ENCODE measurements around the gene ASPSCR1.

The ASPSCR1 gene

GRCh38 chr17:82014432-82014831, 37.0 kb downstream of the ASPSCR1 start:
- Histone ChIP-seq H3K4me1 (ENCODE audit: control insufficient read depth, insufficient read depth, low read depth, low read length) (peaks cover 11% of the 10 kb centered on the region), H3K4me3 (ENCODE audit: insufficient read depth in 1 of 2, low read depth in 1 of 2, low read length in 2 of 2) (no peak overlapping the region), H3K79me1 (replicated peaks; ENCODE audit: low read length, poor library complexity, severe bottlenecking) (peaks cover 3% of the 10 kb centered on the region), H2AK5ac (ENCODE audit: low read length, severe bottlenecking) (no peak overlapping the region), H4K91ac (ENCODE audit: low read length) (peak overlapping the region; percentile 37), H4K8ac (ENCODE audit: low read length) (no peak overlapping the region), H3K9me3 (ENCODE audit: control insufficient read depth, low read length) (no peaks in the 10 kb centered on the region), H3K14ac (ENCODE audit: low read length in 2 of 2) (no peak overlapping the region), H3K18ac (ENCODE audit: low read depth in 1 of 2, low read length in 2 of 2) (no peak overlapping the region), H3K36me3 (ENCODE audit: control insufficient read depth in 1 of 2, insufficient read depth in 2 of 2, low read depth in 1 of 2, low read length in 2 of 2) (peaks cover 15 to 84% of the 10 kb centered on the region in 2 experiments), H2AFZ (ENCODE audit: low read depth, low read length) (no peak overlapping the region), H2BK15ac (ENCODE audit: low read depth, poor library complexity, severe bottlenecking) (no peak overlapping the region), H2BK12ac (ENCODE audit: low read length in 2 of 2) (peak overlapping the region in 1 of 2 experiments; percentile 16), H3K23ac (ENCODE audit: low read length in 2 of 2) (no peak overlapping the region), H3K9ac (ENCODE audit: low read length) (no peak overlapping the region), H2BK120ac (ENCODE audit: low read depth, low read length) (no peak overlapping the region), H3K27ac (ENCODE audit: low read length, poor library complexity, severe bottlenecking) (no peak overlapping the region), H2BK5ac (ENCODE audit: low read depth, low read length, poor library complexity, severe bottlenecking) (no peak overlapping the region), H3K4ac (ENCODE audit: low read depth in 1 of 2, low read length in 2 of 2) (no peak overlapping the region), H3K4me2 (ENCODE audit: low read length, poor library complexity, severe bottlenecking) (no peak overlapping the region), H3K27me3 (ENCODE audit: control insufficient read depth in 1 of 2, insufficient read depth in 1 of 2, low read length in 2 of 2) (no peaks in the 10 kb centered on the region)
- WGBS = 96% methylated on average over 23 of the region's 23 CpGs
- DNase-seq = no peak

GRCh38 chr17:82014971-82015310, 37.5 kb downstream of the ASPSCR1 start:
- Histone ChIP-seq H3K18ac (ENCODE audit: low read depth in 1 of 2, low read length in 2 of 2) (no peak overlapping the region), H2BK12ac (ENCODE audit: low read length in 2 of 2) (no peak overlapping the region), H2BK15ac (ENCODE audit: low read depth, poor library complexity, severe bottlenecking) (no peak overlapping the region), H2AFZ (ENCODE audit: low read depth, low read length) (no peak overlapping the region), H3K9me3 (ENCODE audit: control insufficient read depth, low read length) (no peaks in the 10 kb centered on the region), H3K79me1 (replicated peaks; ENCODE audit: low read length, poor library complexity, severe bottlenecking) (peaks cover 7% of the 10 kb centered on the region), H3K4ac (ENCODE audit: low read depth in 1 of 2, low read length in 2 of 2) (no peak overlapping the region), H3K27me3 (ENCODE audit: control insufficient read depth in 1 of 2, insufficient read depth in 1 of 2, low read length in 2 of 2) (no peaks in the 10 kb centered on the region), H4K91ac (ENCODE audit: low read length) (no peak overlapping the region), H3K4me1 (ENCODE audit: control insufficient read depth, insufficient read depth, low read depth, low read length) (peaks cover 14% of the 10 kb centered on the region), H2AK5ac (ENCODE audit: low read length, severe bottlenecking) (no peak overlapping the region), H3K36me3 (ENCODE audit: control insufficient read depth in 1 of 2, insufficient read depth in 2 of 2, low read depth in 1 of 2, low read length in 2 of 2) (peaks cover 15 to 83% of the 10 kb centered on the region in 2 experiments), H4K8ac (ENCODE audit: low read length) (no peak overlapping the region), H3K27ac (ENCODE audit: low read length, poor library complexity, severe bottlenecking) (no peak overlapping the region), H2BK5ac (ENCODE audit: low read depth, low read length, poor library complexity, severe bottlenecking) (no peak overlapping the region), H3K4me2 (ENCODE audit: low read length, poor library complexity, severe bottlenecking) (no peak overlapping the region), H3K14ac (ENCODE audit: low read length in 2 of 2) (no peak overlapping the region), H3K23ac (ENCODE audit: low read length in 2 of 2) (no peak overlapping the region), H3K4me3 (ENCODE audit: insufficient read depth in 1 of 2, low read depth in 1 of 2, low read length in 2 of 2) (no peak overlapping the region), H2BK120ac (ENCODE audit: low read depth, low read length) (no peak overlapping the region), H3K9ac (ENCODE audit: low read length) (no peak overlapping the region)
- DNase-seq = no peak
- WGBS = 94% methylated on average over 13 of the region's 13 CpGs

GRCh38 chr17:82015311-82015971, 38.0 kb downstream of the ASPSCR1 start:
- no peak overlapping the region for H3K18ac ChIP-seq (ENCODE audit: low read depth in 1 of 2, low read length in 2 of 2)
- DNase-seq = no peak
- no peak overlapping the region for H2AK5ac ChIP-seq (ENCODE audit: low read length, severe bottlenecking)
- 92% methylated on average over 19 of the region's 24 CpGs for WGBS
- H3K36me3 ChIP-seq (ENCODE audit: control insufficient read depth in 1 of 2, insufficient read depth in 2 of 2, low read depth in 1 of 2, low read length in 2 of 2) = peaks cover 15 to 87% of the 10 kb centered on the region in 2 experiments
- no peak overlapping the region for H3K9ac ChIP-seq (ENCODE audit: low read length)
- H2BK15ac ChIP-seq (ENCODE audit: low read depth, poor library complexity, severe bottlenecking) = no peak overlapping the region
- H3K79me1 ChIP-seq (replicated peaks; ENCODE audit: low read length, poor library complexity, severe bottlenecking) = peaks cover 11% of the 10 kb centered on the region
- H4K8ac ChIP-seq (ENCODE audit: low read length) = no peak overlapping the region
- H3K4me1 ChIP-seq (ENCODE audit: control insufficient read depth, insufficient read depth, low read depth, low read length) = peaks cover 17% of the 10 kb centered on the region
- H3K9me3 ChIP-seq (ENCODE audit: control insufficient read depth, low read length) = no peaks in the 10 kb centered on the region
- no peak overlapping the region for H3K4me3 ChIP-seq (ENCODE audit: insufficient read depth in 1 of 2, low read depth in 1 of 2, low read length in 2 of 2)
- H3K4me2 ChIP-seq (ENCODE audit: low read length, poor library complexity, severe bottlenecking) = no peak overlapping the region
- no peaks in the 10 kb centered on the region for H3K27me3 ChIP-seq (ENCODE audit: control insufficient read depth in 1 of 2, insufficient read depth in 1 of 2, low read length in 2 of 2)
- no peak overlapping the region for H2BK12ac ChIP-seq (ENCODE audit: low read length in 2 of 2)
- H3K4ac ChIP-seq (ENCODE audit: low read depth in 1 of 2, low read length in 2 of 2) = no peak overlapping the region
- H3K14ac ChIP-seq (ENCODE audit: low read length in 2 of 2) = no peak overlapping the region
- no peak overlapping the region for H3K27ac ChIP-seq (ENCODE audit: low read length, poor library complexity, severe bottlenecking)
- no peak overlapping the region for H2BK5ac ChIP-seq (ENCODE audit: low read depth, low read length, poor library complexity, severe bottlenecking)
- no peak overlapping the region for H3K23ac ChIP-seq (ENCODE audit: low read length in 2 of 2)
- H4K91ac ChIP-seq (ENCODE audit: low read length) = no peak overlapping the region
- no peak overlapping the region for H2BK120ac ChIP-seq (ENCODE audit: low read depth, low read length)
- H2AFZ ChIP-seq (ENCODE audit: low read depth, low read length) = no peak overlapping the region

- Histone ChIP-seq H3K79me1 (replicated peaks; ENCODE audit: low read length, poor library complexity, severe bottlenecking) (peaks cover 10% of the 10 kb centered on the region), H2AFZ (ENCODE audit: low read depth, low read length) (no peak overlapping the region), H3K18ac (ENCODE audit: low read depth in 1 of 2, low read length in 2 of 2) (no peak overlapping the region), H4K8ac (ENCODE audit: low read length) (no peak overlapping the region), H2AK5ac (ENCODE audit: low read length, severe bottlenecking) (no peak overlapping the region), H3K4me2 (ENCODE audit: low read length, poor library complexity, severe bottlenecking) (no peak overlapping the region), H2BK15ac (ENCODE audit: low read depth, poor library complexity, severe bottlenecking) (no peak overlapping the region), H2BK5ac (ENCODE audit: low read depth, low read length, poor library complexity, severe bottlenecking) (no peak overlapping the region), H2BK120ac (ENCODE audit: low read depth, low read length) (no peak overlapping the region), H3K9me3 (ENCODE audit: control insufficient read depth, low read length) (no peaks in the 10 kb centered on the region), H3K23ac (ENCODE audit: low read length in 2 of 2) (no peak overlapping the region), H3K4ac (ENCODE audit: low read depth in 1 of 2, low read length in 2 of 2) (peak overlapping the region in 1 of 2 experiments; percentile 17), H3K14ac (ENCODE audit: low read length in 2 of 2) (no peak overlapping the region), H3K4me3 (ENCODE audit: insufficient read depth in 1 of 2, low read depth in 1 of 2, low read length in 2 of 2) (no peak overlapping the region), H3K36me3 (ENCODE audit: control insufficient read depth in 1 of 2, insufficient read depth in 2 of 2, low read depth in 1 of 2, low read length in 2 of 2) (peaks cover 15 to 79% of the 10 kb centered on the region in 2 experiments), H3K27ac (ENCODE audit: low read length, poor library complexity, severe bottlenecking) (no peak overlapping the region), H2BK12ac (ENCODE audit: low read length in 2 of 2) (no peak overlapping the region), H3K9ac (ENCODE audit: low read length) (no peak overlapping the region), H4K91ac (ENCODE audit: low read length) (peak overlapping the region; percentile 14), H3K27me3 (ENCODE audit: control insufficient read depth in 1 of 2, insufficient read depth in 1 of 2, low read length in 2 of 2) (no peaks in the 10 kb centered on the region), H3K4me1 (ENCODE audit: control insufficient read depth, insufficient read depth, low read depth, low read length) (peaks cover 19% of the 10 kb centered on the region)
- no peak for DNase-seq
- WGBS = 95% methylated on average over 24 of the region's 28 CpGs
These were observed 38.8 kb downstream of the ASPSCR1 start for GRCh38 chr17:82016061-82016874.

Data from mesenchymal stem cell (in vitro differentiated cells and primary cell).